Effector CD8-positive, alpha-beta T cell (primary cell): ENCODE results near the gene ITGA5.

Experiments used
- DNase-seq: peaks from one replicate; lab custom pipeline; 2025; lab: John Stamatoyannopoulos, UW

The ITGA5 gene

GRCh38 chr12:54412348-54412747 lies 6.7 kb downstream of the ITGA5 start:
- no peak for DNase-seq

GRCh38 chr12:54411391-54412241 lies 7.5 kb downstream of the ITGA5 start:
- DNase-seq: peak; percentile 19

GRCh38 chr12:54409267-54409666 lies 9.8 kb downstream of the ITGA5 start:
- no peak for DNase-seq

- DNase-seq: no peak
These were observed 11.7 kb downstream of the ITGA5 start for GRCh38 chr12:54407183-54407905.

- DNase-seq: no peak
These were observed 13.5 kb downstream of the ITGA5 start for GRCh38 chr12:54405573-54405972.

GRCh38 chr12:54405106-54405505 lies 14.0 kb downstream of the ITGA5 start:
- no peak for DNase-seq

- DNase-seq: peak; percentile 62
These were observed 14.7 kb downstream of the ITGA5 start for GRCh38 chr12:54404061-54405004.

- DNase-seq: no peak
These were observed 17.9 kb downstream of the ITGA5 start for GRCh38 chr12:54401119-54401518.

GRCh38 chr12:54398995-54399793 lies 19.9 kb downstream of the ITGA5 start:
- DNase-seq: peak; percentile 83

- no peak for DNase-seq
These were observed 20.8 kb downstream of the ITGA5 start for GRCh38 chr12:54398218-54398617.

GRCh38 chr12:54397157-54397556 lies 21.9 kb downstream of the ITGA5 start:
- DNase-seq: no peak

- no peak for DNase-seq
These were observed 23.5 kb downstream of the ITGA5 start for GRCh38 chr12:54395545-54395944.

- no peak for DNase-seq
These were observed 24.1 kb downstream of the ITGA5 start for GRCh38 chr12:54394986-54395385.

GRCh38 chr12:54394281-54394719 lies 24.8 kb downstream of the ITGA5 start:
- peak; percentile 16 for DNase-seq

GRCh38 chr12:54393743-54394142 lies 25.3 kb downstream of the ITGA5 start:
- no peak for DNase-seq

- DNase-seq: no peak
These were observed 25.9 kb downstream of the ITGA5 start for GRCh38 chr12:54393207-54393609.

GRCh38 chr12:54392485-54393206 lies 26.4 kb downstream of the ITGA5 start:
- DNase-seq: no peak

- peak; percentile 69 for DNase-seq
These were observed 28.2 kb downstream of the ITGA5 start for GRCh38 chr12:54390668-54391551.

- no peak for DNase-seq
These were observed 28.8 kb downstream of the ITGA5 start for GRCh38 chr12:54390176-54390667.
